Skin epidermis (tissue), 12 donors: ENCODE data around the gene EMD.
A peak's percentile ranks its signal among the peaks of the same experiment; 100 is the strongest.
"Not testable (repeated sequence)": the region's sequence is repeated elsewhere in the genome, so short reads cannot be mapped to it uniquely, and the experiment has no call there.

Experiments
- H3K27ac ChIP-seq, 21 experiments: fragments of 200-600 bp; sonication (generic) in 11 of 21; one replicate each; pipeline ENCODE4 v1.5.0; 2020; ENCODE audit warnings: mild to moderate bottlenecking in 3 of 21, inconsistent platforms in 2 of 21, moderate library complexity in 2 of 21
- H3K4me3 ChIP-seq, 7 experiments: fragments of 200-600 bp; sonication (generic) in 2 of 7; one replicate each; pipeline ENCODE4 v1.5.0; 2020; ENCODE audit warnings: inconsistent platforms in 2 of 7, mild to moderate bottlenecking in 2 of 7, moderate library complexity in 1 of 7

The EMD gene

DNA sequence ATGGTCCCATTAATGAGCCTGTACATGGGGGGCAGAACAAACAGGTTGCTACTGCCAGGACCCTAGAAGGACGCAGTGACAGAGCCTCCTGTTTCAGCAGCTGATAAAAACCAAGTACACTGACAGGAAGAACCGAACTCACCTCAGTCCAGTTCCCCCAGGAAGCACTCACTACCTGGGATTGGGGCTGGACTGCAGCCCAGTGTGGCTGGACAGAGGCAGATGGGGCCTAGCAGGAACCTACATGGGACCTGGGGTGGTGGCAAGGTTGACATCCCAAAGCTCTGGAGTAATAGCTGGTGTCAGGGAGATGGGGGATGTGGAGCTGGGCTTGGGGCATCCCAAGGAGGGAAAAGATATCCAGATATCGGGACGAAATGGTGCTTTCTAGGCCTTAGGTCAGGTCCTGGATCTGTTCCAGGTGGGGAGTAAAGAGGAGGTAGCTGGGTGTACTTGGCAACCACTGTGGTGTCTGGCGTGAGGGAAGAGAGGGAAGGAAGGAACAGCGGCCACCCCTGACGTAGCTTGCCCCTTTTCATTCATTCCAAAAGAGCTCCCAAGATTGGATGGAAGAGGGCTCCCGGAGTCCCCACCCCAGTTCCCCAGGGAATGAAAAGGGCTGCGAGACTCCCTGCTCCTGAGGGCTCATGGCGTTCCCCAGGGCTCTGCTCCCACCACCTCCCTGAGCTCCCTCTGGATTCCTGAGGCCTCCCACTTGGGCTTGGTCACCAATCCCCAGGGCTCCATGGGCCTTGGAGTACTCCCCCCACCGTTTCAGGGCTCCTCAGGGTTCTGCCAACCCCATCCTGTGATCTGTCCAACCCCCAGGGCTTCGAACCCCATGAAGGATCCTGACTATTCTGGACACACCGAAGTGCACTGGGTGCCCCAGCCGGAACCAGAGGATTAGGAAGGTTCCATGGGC lies 4.5 kb downstream of the EMD start:
- Histone ChIP-seq H3K4me3 (no peak overlapping the region), H3K27ac (no peak overlapping the region)

DNA sequence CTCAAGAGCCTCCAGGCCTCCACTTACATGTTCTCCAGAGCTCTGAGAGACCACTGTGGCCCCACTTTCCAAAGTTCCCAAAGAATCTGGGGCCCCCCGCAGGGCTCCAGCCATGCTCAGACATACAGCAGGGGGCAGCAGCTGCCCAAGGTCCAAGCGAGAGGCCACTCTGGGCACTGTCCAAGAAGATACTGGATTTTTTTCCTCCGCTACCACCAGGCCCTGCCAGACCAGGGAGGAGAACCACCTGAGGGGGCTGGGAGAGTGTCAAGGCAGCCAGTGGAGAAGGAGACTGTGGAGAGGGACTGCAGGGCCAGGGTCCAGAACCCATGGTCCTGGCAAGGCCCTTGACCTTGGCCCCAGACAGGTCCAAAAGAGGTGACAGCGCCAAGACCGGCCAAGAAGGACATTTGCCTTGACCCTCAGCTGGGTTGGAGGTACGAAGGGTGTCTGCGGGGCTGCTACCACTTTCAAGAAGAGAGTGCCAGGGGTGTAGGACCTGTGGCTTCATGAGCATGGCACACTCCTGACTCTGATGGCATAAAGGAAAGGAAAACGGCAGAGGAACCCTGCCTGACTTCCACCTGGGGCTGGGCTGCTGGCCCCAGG lies 5.3 kb downstream of the EMD start:
- no peak overlapping the region for H3K4me3 ChIP-seq
- no peak overlapping the region for H3K27ac ChIP-seq

DNA sequence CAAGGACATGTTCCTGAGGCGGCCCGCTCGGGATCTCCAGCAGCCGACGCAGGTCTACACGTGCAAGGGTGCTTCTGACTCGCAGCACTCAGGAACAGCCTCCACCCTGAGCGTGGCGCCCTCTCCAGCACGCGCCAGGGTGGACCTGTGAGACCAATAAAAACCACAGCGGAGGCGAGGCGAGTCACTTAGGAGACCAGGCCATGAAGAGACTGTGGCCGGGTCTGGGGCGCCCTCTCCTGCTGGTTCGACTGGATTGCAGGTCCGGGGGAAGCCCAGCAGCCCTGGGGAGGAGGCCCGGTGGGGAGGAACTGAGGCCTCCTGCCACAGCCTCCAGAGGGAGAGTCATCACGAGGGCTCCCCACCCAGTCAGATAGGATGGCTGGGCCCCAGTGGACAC lies 9.0 kb downstream of the EMD start:
- not testable (repeated sequence) for H3K27ac ChIP-seq, H3K4me3 ChIP-seq

DNA sequence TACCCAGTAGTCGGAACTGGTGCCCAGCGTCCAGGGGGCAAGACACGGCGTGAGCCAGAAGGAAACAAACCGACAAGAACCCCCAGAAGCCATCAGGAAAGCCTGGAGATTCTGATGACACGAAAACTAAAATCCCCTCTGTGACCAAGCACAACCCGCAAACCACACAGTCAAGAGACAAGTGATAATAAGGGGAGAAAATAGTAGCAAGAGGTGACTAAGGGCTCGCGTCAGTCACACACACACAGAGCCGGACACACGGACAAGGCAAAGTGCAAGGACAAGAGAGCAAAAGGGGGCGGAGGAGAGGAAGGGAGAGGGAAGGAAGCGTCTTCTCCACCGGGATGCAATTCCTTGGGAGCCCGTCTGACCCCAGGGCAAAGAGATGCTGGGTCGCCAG lies 9.6 kb downstream of the EMD start:
- not testable (repeated sequence) for H3K4me3 ChIP-seq, H3K27ac ChIP-seq

DNA sequence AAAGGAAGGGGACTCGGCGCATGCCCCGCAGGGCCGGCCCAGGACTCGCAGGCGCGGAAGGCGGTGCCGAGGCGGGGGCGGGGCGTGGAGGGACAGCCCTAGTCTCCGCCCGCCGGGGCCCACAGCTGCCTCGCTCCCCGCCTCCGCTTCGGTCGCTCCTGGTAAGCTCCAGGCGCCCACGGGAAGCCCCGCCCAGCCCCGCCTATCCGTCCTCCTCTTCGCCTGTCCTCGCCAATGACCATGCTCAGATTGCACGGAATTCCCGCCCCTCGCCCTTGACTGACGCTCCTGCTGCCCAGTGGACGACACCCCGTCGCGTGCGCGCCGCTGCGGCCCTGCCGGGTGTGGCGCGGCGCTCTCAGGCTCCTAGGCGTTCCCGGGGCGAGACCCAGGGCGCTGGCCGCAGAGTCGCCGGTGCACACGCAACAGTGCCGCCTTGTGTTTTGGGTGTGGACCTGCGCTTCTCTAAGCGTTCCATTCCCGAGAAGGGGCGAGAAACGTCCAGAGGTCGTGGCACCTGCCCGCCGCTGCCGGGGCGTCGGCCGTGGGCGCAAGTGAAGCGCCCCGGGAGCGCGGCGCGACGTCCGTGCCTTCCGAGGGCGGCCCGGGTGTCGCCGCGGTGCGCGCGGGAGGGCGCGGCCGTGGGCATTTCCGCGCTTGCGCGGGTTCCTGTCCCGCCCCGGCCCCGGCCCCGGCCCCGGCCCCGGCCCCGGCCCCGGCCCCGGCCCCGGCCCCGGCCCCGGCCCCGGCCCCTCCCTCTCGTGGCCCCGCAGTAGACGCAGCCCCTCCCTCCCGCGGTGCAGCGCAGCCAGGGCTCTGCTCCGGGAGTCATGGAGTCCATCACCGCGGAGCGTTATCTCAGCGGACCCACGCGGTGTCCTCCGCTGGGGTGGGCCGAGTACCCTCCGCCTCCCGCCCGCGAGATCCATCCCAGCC lies 11.0 kb downstream of the EMD start:
- H3K27ac ChIP-seq = peak overlapping the region in 6 of 21 experiments; percentile 59 to 87 (median 80)
- H3K4me3 ChIP-seq = peak overlapping the region in 1 of 7 experiments; percentile 9

DNA sequence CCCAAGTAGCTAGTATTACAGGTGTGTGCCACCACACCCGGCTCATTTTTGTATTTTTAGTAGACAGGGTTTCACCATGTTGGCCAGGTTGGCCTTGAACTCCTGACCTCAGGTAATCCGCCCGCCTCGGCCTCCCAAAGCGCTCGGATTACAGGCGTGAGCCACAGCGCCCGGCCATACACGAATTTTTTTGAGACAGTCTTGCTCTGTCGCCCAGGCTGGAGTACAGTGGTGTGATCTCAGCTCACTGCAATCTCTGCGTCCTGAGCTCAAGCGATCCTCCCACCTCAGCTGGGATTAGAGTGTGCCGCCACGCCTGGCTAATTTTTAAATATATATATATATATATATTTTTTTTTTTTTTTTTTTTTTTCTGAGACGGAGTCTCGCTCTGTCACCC lies 17.3 kb downstream of the EMD start:
- not testable (repeated sequence) for H3K4me3 ChIP-seq
- peak overlapping the region in 2 of 21 experiments; percentile 94 to 96 for H3K27ac ChIP-seq

DNA sequence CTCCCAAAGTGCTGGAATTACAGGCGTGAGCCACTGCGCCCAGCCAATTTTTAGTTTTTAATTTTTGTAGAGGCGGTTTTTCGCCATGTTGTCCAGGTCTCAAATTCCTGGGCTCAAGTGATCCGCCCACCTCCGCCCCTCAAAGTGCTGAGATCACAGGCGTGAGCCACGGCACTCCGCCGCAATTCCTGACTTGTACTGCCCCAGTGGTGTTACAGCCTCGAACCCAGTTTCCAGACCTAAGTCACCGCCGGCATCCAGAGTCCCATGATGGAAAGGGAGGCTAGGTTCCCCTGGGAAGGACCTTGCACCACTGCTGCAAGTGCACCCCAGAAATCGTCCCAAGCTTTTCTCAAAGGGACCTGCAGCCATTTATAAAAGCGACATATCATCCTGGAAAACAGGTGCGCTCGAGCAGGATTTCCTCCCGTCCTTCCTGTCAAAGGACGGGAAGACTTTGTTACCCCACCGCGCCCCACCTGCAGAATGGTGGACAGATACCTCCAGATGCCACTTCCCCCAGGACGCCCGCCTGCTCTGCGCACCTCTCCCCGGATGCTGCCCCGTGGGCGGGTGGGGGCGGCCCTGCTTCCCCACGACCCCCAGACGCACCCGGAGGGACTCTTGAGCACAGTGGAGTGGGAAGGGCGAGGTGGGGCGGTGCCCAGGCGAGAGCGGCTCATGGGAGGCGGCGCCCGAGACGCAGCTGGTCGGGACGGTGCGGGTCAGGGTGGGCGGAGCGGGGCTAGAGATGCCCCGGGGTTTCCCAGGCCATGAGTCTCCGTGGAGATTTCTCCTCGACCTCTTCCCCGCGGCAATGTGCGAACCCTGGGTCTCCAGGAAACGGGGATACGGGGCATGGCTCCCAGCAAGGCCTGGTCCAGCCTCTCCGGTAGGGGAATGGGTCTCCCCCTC lies 18.1 kb downstream of the EMD start:
- Histone ChIP-seq H3K27ac (peak overlapping the region; percentile 87 to 99 (median 97)), H3K4me3 (peak overlapping the region; percentile 46 to 75 (median 58))

DNA sequence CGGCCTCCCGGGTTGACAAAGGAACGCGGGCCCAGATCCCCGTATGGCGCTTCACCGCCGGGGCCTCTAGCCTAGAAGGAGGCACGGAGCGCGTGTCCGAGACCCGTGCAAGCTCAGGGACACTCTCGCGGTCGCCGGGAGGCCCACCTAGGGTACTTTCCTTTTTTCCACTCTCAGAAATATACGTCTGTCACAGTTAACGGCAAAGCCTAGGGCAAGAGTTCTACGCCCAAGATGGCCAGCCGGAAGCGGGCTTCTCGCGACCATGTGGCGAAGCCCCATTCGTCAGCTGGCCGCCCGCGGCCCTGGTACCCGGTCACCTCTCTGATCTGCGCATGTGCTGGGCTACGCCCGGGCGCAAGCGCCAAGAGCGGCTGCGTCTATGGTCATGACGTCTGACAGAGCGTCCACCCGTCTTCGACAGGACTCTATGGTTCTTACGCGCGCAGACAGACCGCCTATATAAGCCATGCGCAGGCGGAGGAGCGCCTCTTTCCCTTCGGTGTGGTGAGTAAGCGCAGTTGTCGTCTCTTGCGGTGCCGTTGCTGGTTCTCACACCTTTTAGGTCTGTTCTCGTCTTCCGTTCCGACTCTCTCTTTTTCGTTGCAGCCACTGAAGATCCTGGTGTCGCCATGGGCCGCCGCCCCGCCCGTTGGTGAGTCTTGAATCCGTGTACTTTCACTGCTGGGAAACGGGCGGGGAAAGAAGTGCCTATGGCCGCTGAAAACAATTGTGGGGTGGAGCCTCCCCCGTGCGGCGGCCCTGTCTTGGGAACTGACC lies 19.0 kb downstream of the EMD start, which contains the start of gene RPL10:
Gene RPL10, plus strand, starts transcription at position 490 of the 780 bp plus-strand sequence. Its CDS starts 143 bp downstream, at position 633.
- Histone ChIP-seq H3K27ac (peak within 1 kb of the TSS; percentile 87 to 99 (median 97)), H3K4me3 (peak within 1 kb of the TSS; percentile 55 to 75 (median 61))

DNA sequence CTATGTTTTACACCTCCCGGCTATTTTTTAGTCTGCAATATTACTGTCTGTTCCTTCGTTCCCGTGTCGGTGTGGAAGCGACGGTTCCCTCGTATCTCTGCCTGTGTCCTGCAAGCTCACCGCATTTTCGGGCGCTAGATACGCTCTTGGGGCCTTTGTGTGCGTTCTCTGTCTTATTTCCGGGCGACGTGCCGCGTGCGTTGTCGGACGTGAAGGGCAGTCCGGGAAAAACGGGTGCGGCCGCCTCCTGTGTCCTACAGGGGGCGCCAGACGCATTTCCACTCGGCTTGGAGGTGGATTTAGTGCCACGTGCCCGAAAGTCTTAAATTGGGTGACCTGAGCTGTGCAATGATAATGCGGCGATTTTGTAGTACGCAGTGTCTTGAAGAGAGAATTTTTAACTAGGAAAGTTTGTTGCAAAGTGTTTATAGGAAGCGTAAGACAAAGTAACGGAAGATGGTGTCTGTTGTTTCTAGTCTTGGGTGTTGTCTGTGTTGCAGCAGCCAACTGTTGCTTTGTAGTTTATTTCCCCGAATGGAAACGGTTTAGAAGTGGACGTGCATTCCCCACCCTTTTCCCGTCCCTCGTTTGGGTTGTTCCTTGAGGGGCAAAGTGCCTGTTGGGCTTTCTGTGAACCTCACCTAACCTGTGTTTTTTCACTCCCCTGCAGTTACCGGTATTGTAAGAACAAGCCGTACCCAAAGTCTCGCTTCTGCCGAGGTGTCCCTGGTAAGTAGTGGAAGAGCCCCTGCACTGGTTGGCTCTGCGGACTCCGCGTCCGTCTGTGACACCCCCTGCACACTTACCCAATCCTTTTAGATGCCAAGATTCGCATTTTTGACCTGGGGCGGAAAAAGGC lies 19.8 kb downstream of the EMD start:
- H3K4me3 ChIP-seq = peak overlapping the region; percentile 55 to 75 (median 61)
- peak overlapping the region; percentile 67 to 99 (median 97) for H3K27ac ChIP-seq

DNA sequence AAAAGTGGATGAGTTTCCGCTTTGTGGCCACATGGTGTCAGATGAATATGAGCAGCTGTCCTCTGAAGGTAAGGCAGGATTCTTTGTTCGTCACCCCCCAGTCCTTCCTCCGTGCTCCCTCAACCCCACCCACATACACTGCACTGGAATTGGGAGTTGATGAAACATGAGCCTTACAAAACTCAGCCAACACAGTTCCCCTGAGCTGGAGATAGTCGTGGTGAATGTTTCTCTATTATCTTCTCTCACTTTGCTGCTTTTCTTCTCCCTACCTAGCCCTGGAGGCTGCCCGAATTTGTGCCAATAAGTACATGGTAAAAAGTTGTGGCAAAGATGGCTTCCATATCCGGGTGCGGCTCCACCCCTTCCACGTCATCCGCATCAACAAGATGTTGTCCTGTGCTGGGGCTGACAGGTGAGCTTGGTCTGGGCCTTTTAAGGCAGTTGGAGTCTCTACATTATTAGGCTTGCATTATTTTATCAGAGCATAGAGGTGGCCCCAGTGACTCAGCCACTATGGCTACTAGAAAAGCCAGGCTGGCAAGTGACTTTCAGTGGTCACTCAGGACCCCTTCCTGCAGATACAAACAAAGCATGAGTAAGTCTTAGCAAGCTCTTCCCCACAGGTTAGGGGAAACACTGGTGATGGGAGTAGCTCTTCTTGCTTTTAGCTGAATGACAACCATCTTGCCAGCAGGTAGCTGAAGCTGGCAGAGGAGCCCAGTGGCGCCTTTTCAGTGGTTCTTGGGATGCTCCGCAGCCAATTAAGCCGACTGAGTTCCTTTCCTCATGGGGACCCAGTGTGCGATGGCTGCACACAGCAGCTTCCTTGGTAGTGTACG lies 20.7 kb downstream of the EMD start:
- Histone ChIP-seq H3K27ac (peak overlapping the region in 18 of 21 experiments; percentile 87 to 99 (median 97)), H3K4me3 (peak overlapping the region; percentile 55 to 75 (median 61))

DNA sequence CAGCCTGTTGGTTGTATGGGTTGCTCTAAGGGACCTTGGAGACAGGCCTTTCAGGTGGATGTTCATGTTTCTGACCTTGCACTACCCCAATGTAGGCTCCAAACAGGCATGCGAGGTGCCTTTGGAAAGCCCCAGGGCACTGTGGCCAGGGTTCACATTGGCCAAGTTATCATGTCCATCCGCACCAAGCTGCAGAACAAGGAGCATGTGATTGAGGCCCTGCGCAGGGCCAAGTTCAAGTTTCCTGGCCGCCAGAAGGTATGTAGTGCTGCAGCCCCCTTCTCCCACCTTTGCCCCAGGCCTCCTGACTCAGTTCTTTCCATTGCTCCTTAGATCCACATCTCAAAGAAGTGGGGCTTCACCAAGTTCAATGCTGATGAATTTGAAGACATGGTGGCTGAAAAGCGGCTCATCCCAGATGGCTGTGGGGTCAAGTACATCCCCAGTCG lies 21.3 kb downstream of the EMD start:
- Histone ChIP-seq H3K4me3 (peak overlapping the region in 3 of 7 experiments; percentile 57 to 63 (median 58)), H3K27ac (peak overlapping the region in 3 of 21 experiments; percentile 97 to 99 (median 98))

DNA sequence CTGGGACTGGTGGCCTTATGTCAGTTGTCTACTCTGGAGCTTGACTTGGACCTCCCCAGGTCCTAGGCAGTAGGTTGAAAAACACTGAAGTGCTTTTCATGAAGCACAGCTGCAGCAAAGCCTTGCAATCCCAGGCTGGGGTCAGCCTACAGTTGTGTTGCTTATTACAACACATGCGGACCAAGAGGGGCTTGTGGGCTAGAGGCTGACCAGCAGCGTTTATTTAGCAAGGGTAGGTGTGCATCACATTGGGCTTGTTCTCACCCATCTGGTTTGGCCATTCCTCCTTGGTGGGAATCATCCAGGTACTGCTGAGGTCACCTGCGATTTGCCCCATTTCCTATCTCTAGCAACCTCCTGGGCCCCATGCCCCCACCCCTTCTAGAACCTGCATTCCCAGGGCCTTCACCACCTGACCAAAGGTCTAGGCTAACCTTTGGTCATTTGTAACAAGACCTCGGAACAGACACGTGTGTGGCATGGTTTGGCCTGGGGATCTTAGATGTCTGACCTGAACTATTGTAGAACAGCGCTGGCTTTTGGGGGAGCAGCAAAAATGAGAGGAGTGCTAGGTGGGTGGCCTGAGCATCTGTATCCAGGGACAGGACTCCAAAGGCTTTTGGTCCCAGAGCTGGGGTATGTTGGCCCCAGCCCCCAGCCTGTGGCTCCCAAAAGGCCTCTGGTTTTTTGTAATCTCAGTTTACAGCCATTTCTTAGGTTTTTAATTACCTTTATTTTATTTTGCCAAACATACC lies 22.1 kb downstream of the EMD start:
- no peak overlapping the region for H3K4me3 ChIP-seq
- no peak overlapping the region for H3K27ac ChIP-seq

DNA sequence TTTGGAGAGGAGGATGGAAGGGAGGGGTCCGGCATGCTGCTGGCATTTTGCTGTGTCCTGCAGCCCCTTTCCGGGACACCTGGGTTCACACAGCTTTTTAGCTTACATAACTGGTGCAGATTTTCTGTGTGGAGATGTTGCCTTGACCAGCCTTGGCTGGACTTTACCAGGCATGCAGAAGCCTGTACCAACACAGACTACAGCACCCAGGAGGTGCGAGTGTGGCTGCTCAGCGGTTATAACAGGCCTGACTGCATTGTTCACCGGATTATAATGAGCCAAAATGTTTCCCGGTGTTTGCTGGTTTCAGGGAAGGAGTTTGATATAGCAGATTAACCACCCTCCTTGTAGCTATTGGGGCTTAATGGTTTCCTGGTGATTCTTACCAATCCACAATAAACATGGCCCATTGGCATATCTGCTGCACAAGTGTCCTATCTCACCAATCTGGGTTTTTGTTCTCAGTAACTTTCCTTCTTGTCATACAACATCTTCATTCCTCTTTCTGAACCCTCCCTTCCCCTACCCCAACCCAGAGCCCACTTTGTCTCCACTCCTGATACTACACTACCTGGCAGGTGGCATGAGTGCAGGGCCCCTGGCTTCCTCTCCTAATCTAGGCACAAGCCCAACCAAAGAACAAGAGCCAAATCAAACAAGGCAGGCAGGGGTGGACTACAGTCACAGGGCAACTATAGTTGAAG lies 23.0 kb downstream of the EMD start:
- peak overlapping the region in 5 of 21 experiments; percentile 6 to 76 (median 52) for H3K27ac ChIP-seq
- H3K4me3 ChIP-seq = no peak overlapping the region

DNA sequence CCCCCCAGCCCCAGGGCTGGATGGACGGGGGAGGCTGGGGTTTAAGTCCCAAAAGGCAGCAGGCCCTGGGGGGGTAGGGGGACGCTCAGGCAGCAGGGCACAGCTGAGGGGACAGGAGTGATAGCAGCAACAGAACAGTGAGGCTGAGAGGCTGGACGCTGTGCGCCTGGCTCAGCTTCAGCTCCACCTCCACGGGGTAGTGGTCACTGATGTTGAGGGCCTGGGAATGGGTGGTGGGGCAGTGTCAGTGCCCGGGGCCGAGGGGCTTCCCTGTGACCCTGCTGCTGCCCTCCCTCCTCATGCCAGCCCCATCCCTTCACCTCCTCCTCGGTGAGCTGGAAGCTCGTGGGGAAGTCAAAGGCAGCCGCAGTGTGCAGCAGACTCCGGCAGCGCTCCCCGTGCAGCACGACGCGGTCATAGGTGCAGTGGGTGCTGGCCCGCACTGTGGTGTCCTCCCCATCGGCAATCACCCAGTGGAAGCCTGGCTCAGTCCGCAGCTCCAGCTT lies 23.6 kb downstream of the EMD start:
- H3K27ac ChIP-seq = peak overlapping the region in 5 of 21 experiments; percentile 6 to 76 (median 52)

More for the DNA sequence above, 23.6 kb downstream of the EMD start:
- H3K4me3 ChIP-seq = no peak overlapping the region
